ENCODE results near the gene KBTBD4. TPM values are rescaled to one million over a fixed set of nuclear protein-coding genes. Genes with fewer than 3 reads are reported as not detected.
A peak's percentile ranks its signal among the peaks of the same experiment; 100 is the strongest.

The KBTBD4 gene
- total and polyA plus RNA-seq, 2 of the 13 experiments (the other 11 are each of a cell fraction or from before 2014, with no cell fraction given), result 8.5 to 12.8 TPM

DNA sequence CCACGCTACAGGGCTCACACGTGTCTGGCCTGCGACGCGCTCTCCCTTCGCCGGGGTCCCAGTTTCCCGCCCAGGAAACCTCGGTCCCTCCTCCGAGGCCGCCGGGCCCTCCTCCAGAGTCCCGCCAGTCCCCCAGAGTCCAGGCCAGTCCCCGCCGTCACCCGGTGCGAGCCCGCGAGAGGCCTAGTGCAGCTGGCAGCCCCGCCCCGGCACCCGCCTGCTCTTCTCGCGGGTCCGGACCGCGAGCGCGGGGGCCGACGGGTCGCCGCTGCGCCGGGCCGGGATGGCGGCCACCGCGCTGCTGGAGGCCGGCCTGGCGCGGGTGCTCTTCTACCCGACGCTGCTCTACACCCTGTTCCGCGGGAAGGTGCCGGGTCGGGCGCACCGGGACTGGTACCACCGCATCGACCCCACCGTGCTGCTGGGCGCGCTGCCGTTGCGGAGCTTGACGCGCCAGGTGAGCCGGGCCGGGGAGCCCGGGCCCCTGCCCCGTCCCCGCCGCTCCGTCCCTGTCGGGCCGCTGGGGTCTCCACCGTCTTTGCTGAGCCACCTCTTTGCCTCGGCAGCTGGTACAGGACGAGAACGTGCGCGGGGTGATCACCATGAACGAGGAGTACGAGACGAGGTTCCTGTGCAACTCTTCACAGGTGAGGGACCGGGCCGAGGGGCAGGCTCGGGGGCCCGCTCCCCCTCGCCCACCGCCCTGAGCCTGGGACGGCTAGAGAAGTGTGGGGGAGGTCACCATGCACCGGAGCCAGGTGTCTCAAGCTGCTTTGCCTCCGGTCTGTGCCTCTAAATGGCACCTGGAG lies 13.2 kb downstream of the KBTBD4 start, which contains the start of gene PTPMT1 (continued):
- peak; percentile 50; the same call in 1 of the 2 replicates for TF ChIP-seq MTF2 (CRISPR knock-in tag; IDR thresholded peaks at IDR 0.05; ENCODE audit: borderline replicate concordance)
- TF ChIP-seq, protein P1, sequence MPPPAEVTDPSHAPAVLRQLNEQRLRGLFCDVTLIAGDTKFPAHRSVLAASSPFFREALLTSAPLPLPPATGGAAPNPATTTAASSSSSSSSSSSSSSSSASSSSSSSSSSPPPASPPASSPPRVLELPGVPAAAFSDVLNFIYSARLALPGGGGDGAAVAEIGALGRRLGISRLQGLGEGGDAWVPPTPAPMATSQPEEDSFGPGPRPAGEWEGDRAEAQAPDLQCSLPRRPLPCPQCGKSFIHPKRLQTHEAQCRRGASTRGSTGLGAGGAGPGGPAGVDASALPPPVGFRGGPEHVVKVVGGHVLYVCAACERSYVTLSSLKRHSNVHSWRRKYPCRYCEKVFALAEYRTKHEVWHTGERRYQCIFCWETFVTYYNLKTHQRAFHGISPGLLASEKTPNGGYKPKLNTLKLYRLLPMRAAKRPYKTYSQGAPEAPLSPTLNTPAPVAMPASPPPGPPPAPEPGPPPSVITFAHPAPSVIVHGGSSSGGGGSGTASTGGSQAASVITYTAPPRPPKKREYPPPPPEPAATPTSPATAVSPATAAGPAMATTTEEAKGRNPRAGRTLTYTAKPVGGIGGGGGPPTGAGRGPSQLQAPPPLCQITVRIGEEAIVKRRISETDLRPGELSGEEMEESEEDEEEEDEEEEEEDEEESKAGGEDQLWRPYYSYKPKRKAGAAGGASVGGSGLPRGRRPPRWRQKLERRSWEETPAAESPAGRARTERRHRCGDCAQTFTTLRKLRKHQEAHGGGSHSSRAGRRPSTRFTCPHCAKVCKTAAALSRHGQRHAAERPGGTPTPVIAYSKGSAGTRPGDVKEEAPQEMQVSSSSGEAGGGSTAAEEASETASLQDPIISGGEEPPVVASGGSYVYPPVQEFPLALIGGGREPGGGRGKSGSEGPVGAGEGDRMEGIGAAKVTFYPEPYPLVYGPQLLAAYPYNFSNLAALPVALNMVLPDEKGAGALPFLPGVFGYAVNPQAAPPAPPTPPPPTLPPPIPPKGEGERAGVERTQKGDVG (CRISPR knock-in tag; IDR thresholded peaks at IDR 0.05; ENCODE audit: borderline replicate concordance), result no peak
- peak; percentile 88 for TF ChIP-seq SMAD9 (CRISPR knock-in tag; IDR thresholded peaks at IDR 0.05)
- no peak for TF ChIP-seq ZNF878 (CRISPR knock-in tag; IDR thresholded peaks at IDR 0.05)
- TF ChIP-seq SP1 (IDR thresholded peaks at IDR 0.05), result no peak
- no peak for TF ChIP-seq SP1 (CRISPR knock-in tag; IDR thresholded peaks at IDR 0.05)
- TF ChIP-seq, protein P2, sequence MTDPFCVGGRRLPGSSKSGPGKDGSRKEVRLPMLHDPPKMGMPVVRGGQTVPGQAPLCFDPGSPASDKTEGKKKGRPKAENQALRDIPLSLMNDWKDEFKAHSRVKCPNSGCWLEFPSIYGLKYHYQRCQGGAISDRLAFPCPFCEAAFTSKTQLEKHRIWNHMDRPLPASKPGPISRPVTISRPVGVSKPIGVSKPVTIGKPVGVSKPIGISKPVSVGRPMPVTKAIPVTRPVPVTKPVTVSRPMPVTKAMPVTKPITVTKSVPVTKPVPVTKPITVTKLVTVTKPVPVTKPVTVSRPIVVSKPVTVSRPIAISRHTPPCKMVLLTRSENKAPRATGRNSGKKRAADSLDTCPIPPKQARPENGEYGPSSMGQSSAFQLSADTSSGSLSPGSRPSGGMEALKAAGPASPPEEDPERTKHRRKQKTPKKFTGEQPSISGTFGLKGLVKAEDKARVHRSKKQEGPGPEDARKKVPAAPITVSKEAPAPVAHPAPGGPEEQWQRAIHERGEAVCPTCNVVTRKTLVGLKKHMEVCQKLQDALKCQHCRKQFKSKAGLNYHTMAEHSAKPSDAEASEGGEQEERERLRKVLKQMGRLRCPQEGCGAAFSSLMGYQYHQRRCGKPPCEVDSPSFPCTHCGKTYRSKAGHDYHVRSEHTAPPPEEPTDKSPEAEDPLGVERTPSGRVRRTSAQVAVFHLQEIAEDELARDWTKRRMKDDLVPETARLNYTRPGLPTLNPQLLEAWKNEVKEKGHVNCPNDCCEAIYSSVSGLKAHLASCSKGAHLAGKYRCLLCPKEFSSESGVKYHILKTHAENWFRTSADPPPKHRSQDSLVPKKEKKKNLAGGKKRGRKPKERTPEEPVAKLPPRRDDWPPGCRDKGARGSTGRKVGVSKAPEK (CRISPR knock-in tag; IDR thresholded peaks at IDR 0.05; ENCODE audit: borderline replicate concordance), result no peak
- peak; percentile 89; the same call in 1 of the 2 replicates for TF ChIP-seq ZMAT3 (CRISPR knock-in tag; conservative IDR thresholded peaks at IDR 0.05)
- no peak for TF ChIP-seq CEBPB (IDR thresholded peaks at IDR 0.05; ENCODE audit: borderline replicate concordance, low read depth, low read length)
- TF ChIP-seq, protein P3, sequence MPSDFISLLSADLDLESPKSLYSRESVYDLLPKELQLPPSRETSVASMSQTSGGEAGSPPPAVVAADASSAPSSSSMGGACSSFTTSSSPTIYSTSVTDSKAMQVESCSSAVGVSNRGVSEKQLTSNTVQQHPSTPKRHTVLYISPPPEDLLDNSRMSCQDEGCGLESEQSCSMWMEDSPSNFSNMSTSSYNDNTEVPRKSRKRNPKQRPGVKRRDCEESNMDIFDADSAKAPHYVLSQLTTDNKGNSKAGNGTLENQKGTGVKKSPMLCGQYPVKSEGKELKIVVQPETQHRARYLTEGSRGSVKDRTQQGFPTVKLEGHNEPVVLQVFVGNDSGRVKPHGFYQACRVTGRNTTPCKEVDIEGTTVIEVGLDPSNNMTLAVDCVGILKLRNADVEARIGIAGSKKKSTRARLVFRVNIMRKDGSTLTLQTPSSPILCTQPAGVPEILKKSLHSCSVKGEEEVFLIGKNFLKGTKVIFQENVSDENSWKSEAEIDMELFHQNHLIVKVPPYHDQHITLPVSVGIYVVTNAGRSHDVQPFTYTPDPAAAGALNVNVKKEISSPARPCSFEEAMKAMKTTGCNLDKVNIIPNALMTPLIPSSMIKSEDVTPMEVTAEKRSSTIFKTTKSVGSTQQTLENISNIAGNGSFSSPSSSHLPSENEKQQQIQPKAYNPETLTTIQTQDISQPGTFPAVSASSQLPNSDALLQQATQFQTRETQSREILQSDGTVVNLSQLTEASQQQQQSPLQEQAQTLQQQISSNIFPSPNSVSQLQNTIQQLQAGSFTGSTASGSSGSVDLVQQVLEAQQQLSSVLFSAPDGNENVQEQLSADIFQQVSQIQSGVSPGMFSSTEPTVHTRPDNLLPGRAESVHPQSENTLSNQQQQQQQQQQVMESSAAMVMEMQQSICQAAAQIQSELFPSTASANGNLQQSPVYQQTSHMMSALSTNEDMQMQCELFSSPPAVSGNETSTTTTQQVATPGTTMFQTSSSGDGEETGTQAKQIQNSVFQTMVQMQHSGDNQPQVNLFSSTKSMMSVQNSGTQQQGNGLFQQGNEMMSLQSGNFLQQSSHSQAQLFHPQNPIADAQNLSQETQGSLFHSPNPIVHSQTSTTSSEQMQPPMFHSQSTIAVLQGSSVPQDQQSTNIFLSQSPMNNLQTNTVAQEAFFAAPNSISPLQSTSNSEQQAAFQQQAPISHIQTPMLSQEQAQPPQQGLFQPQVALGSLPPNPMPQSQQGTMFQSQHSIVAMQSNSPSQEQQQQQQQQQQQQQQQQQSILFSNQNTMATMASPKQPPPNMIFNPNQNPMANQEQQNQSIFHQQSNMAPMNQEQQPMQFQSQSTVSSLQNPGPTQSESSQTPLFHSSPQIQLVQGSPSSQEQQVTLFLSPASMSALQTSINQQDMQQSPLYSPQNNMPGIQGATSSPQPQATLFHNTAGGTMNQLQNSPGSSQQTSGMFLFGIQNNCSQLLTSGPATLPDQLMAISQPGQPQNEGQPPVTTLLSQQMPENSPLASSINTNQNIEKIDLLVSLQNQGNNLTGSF (CRISPR knock-in tag; IDR thresholded peaks at IDR 0.05), result peak; percentile 55; the same call in 1 of the 2 replicates
- no peak for TF ChIP-seq ZNF224 (CRISPR knock-in tag; IDR thresholded peaks at IDR 0.05)
- TF ChIP-seq, protein P4, sequence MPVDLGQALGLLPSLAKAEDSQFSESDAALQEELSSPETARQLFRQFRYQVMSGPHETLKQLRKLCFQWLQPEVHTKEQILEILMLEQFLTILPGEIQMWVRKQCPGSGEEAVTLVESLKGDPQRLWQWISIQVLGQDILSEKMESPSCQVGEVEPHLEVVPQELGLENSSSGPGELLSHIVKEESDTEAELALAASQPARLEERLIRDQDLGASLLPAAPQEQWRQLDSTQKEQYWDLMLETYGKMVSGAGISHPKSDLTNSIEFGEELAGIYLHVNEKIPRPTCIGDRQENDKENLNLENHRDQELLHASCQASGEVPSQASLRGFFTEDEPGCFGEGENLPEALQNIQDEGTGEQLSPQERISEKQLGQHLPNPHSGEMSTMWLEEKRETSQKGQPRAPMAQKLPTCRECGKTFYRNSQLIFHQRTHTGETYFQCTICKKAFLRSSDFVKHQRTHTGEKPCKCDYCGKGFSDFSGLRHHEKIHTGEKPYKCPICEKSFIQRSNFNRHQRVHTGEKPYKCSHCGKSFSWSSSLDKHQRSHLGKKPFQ (CRISPR knock-in tag; IDR thresholded peaks at IDR 0.05; ENCODE audit: insufficient replicate concordance), result no peak
- no peak for TF ChIP-seq DNMT3B (CRISPR knock-in tag; conservative IDR thresholded peaks at IDR 0.05)
- TF ChIP-seq PTBP1 (IDR thresholded peaks at IDR 0.05; ENCODE audit: low read depth, low read length, poor library complexity, severe bottlenecking), result no peak
- TF ChIP-seq GTF2F1 (IDR thresholded peaks at IDR 0.05; ENCODE audit: low read length), result no peak
- no peak for TF ChIP-seq ZNF816 (CRISPR knock-in tag; IDR thresholded peaks at IDR 0.05; ENCODE audit: borderline replicate concordance)
